Lung (tissue), 12 donors: Measurements from ENCODE around the gene UXS1. TPM values are rescaled to one million over a fixed set of nuclear protein-coding genes. Genes with fewer than 3 reads are reported as not detected.

Experiments used
- ATAC-seq: fragments of 200-7000 bp; cut with Tn5 transposase; one replicate; pipeline ENCODE4 v1.9.1; 2020; ENCODE audit warnings: moderate number of reproducible peaks; ENCODE audit not compliant: insufficient read depth, low FRiP score
- DNase-seq, 3 donors: peaks; one replicate each; pipeline ENCODE4 v3.0.0-alpha.2; 2013 to 2017
- H3K27ac ChIP-seq, 2 donors: one replicate each; pipeline ENCODE4 v1.5.1; 2013; ENCODE audit warnings: mild to moderate bottlenecking in 2 of 2, moderate library complexity in 2 of 2, control low read depth in 1 of 2, inconsistent platforms in 1 of 2, low read depth in 1 of 2, low read length in 1 of 2
- H3K27me3 ChIP-seq, 3 donors: one replicate each; pipeline ENCODE4 v1.5.1; 2013; ENCODE audit warnings: low read length in 2 of 3; ENCODE audit not compliant: control insufficient read depth in 3 of 3, insufficient read depth in 3 of 3
- H3K36me3 ChIP-seq, 4 donors: one replicate each; pipeline ENCODE4 v1.5.1; 2013; ENCODE audit warnings: low read length in 4 of 4, mild to moderate bottlenecking in 1 of 4, moderate library complexity in 1 of 4; ENCODE audit not compliant: control insufficient read depth in 4 of 4, insufficient read depth in 4 of 4
- H3K4me1 ChIP-seq, 5 donors: one replicate each; pipeline ENCODE4 v1.5.1; 2013; ENCODE audit warnings: low read length in 5 of 5, mild to moderate bottlenecking in 2 of 5, moderate library complexity in 1 of 5; ENCODE audit not compliant: control insufficient read depth in 5 of 5, insufficient read depth in 5 of 5
- H3K4me3 ChIP-seq: one replicate; pipeline ENCODE4 v1.5.1; 2013; ENCODE audit warnings: mild to moderate bottlenecking, control low read depth, moderate library complexity
- H3K9ac ChIP-seq, 2 donors: one replicate each; pipeline ENCODE4 v1.5.1; 2013; ENCODE audit warnings: low read length in 2 of 2, control low read depth in 1 of 2; ENCODE audit not compliant: insufficient read depth in 1 of 2
- H3K9me3 ChIP-seq, 4 donors: one replicate each; pipeline ENCODE4 v1.5.1; 2013; ENCODE audit warnings: low read length in 3 of 4, mild to moderate bottlenecking in 1 of 4, moderate library complexity in 1 of 4; ENCODE audit not compliant: control insufficient read depth in 4 of 4, insufficient read depth in 3 of 4
- CTCF ChIP-seq: IDR thresholded peaks from 2 replicates; pipeline ENCODE4 v1.5.1; 2012; ENCODE audit warnings: mild to moderate bottlenecking; ENCODE audit errors: control extremely low read depth, extremely low read depth
- WGBS, 2 donors: extraction: QIAGEN DNeasy Blood & Tissue Kit; methylation state at CpG; one replicate each; pipeline ENCODE4 v1.1.7; 2013; 5-methylcytosine and 5-hydroxymethylcytosine counted together
- polyA plus RNA-seq, 2 donors: library from polyadenylated mRNA; stranded (reverse); fragments of 200-250 nt; gene quantifications; one replicate each; pipeline ENCODE4 v1.2.1, GENCODE V29; 2013
- total RNA-seq, 2 donors: library from RNA; depleted of rRNA in 1 of 2; stranded (reverse); fragments of >200 nt in 1 of 2; gene quantifications; one replicate each; pipeline ENCODE4 v1.2.1, GENCODE V29; 2014 to 2021
- donor health status: control.
- donor health status: control.
- donor health status: Bipolar disorder and iron deficiency.
- donor health status: healthy.
- donor health status: DM: yes; HTN: yes; CAD: no.

The UXS1 gene
- total and polyA plus RNA-seq, 4 donors: 24.6 to 96.5 (median 43.1) TPM

GRCh38 chr2:106177581-106177980 is 16.5 kb downstream of the UXS1 start:
- no peak overlapping the region for H3K9ac ChIP-seq
- H3K27ac ChIP-seq: no peak overlapping the region
- ATAC-seq (no peak), DNase-seq (no peak)
- peaks cover 0 to 3% (median 0%) of the 10 kb centered on the region in 4 donors for H3K36me3 ChIP-seq
- TF ChIP-seq CTCF: no peak
- no peaks in the 10 kb centered on the region for H3K27me3 ChIP-seq
- H3K4me1 ChIP-seq: peaks cover 0 to 33% (median 9%) of the 10 kb centered on the region in 5 donors
- H3K9me3 ChIP-seq: no peaks in the 10 kb centered on the region
- WGBS, 2 donors: 98% methylated on average over 4 of the region's 4 CpGs
- no peak overlapping the region for H3K4me3 ChIP-seq

- ATAC-seq: no peak
- Histone ChIP-seq H3K4me1 (peaks cover 0 to 29% (median 9%) of the 10 kb centered on the region in 5 donors), H3K36me3 (peaks cover 0 to 3% (median 0%) of the 10 kb centered on the region in 4 donors), H3K27ac (peak overlapping the region in 1 of 2 donors; percentile 39), H3K9me3 (no peaks in the 10 kb centered on the region), H3K9ac (no peak overlapping the region), H3K4me3 (no peak overlapping the region), H3K27me3 (no peaks in the 10 kb centered on the region)
- peak in 1 of 3 donors; percentile 26 for DNase-seq
- TF ChIP-seq CTCF: no peak
- 80% methylated on average over 9 of the region's 9 CpGs for WGBS, 2 donors
These were observed 17.5 kb downstream of the UXS1 start for GRCh38 chr2:106176446-106177099.

- peaks cover 0 to 29% (median 9%) of the 10 kb centered on the region in 5 donors for H3K4me1 ChIP-seq
- no peak overlapping the region for H3K4me3 ChIP-seq
- DNase-seq (peak in 2 of 3 donors; percentile 53 to 71), ATAC-seq (peak; percentile 66)
- no peaks in the 10 kb centered on the region for H3K27me3 ChIP-seq
- H3K27ac ChIP-seq: peak overlapping the region in 1 of 2 donors; percentile 69
- WGBS, 2 donors: 80 to 86% methylated on average over 7 of the region's 7 CpGs
- TF ChIP-seq CTCF: no peak
- peaks cover 0 to 3% (median 0%) of the 10 kb centered on the region in 4 donors for H3K36me3 ChIP-seq
- no peak overlapping the region for H3K9ac ChIP-seq
- H3K9me3 ChIP-seq: no peaks in the 10 kb centered on the region
These were observed 18.8 kb downstream of the UXS1 start for GRCh38 chr2:106175086-106175850.
